ENCODE measurements around the gene CLEC18B. TPM values are rescaled to one million over a fixed set of nuclear protein-coding genes. Genes with fewer than 3 reads are reported as not detected.
"Not testable (repeated sequence)": the region's sequence is repeated elsewhere in the genome, so short reads cannot be mapped to it uniquely, and the experiment has no call there.

CLEC18B gene
- polyA plus RNA-seq, 1 donor (not counting 4 experiments of a cell fraction or from before 2014, with no cell fraction given) = 0.46 TPM

DNA sequence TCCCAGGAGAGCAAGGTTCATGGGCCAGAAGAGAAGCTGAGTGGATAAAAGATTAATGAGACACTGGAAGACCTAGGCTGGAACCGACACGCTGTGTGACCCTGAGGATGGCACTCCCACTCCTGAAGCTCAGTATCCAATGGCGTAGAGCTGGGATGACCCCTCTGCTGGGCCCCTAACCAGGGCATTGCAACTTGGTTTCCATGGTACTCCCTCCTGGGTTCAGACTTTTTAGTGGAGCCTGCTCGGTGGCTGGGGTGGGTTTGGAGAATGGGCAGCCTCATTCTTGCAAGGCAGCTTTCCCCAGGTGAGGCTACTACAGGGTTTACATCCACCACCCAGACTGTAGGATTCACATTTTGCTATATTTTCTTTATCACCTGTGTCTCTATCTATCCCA lies 2.4 kb upstream of the CLEC18B start:
- H4K20me1 ChIP-seq (ENCODE audit: control insufficient read depth, extremely low read depth, insufficient read depth, low read length); H3K9me3 ChIP-seq (ENCODE audit: control insufficient read depth, low read depth, low read length); H3K27ac ChIP-seq (ENCODE audit: control insufficient read depth, insufficient read depth, low read length); H3K9me1 ChIP-seq (ENCODE audit: control insufficient read depth, extremely low read depth, insufficient read depth, low read length); H3K4me3 ChIP-seq (ENCODE audit: control insufficient read depth in 2 of 3, extremely low read depth in 1 of 3, insufficient read depth in 2 of 3, low read depth in 1 of 3, low read length in 3 of 3); H3K4me1 ChIP-seq (ENCODE audit: control insufficient read depth, extremely low read depth, insufficient read depth, low read length); DNase-seq (ENCODE audit: low read depth, low spot score); H3K4me2 ChIP-seq (ENCODE audit: control insufficient read depth, extremely low read depth, insufficient read depth, low read depth, low read length); H3K79me2 ChIP-seq (ENCODE audit: control insufficient read depth, insufficient read depth, low read length); H3K27me3 ChIP-seq (ENCODE audit: control insufficient read depth, extremely low read depth, insufficient read depth, low read length); FAIRE-seq; H3K9ac ChIP-seq (ENCODE audit: control insufficient read depth, extremely low read depth, insufficient read depth, low read length); H2AFZ ChIP-seq (ENCODE audit: control insufficient read depth, low read length); H3K36me3 ChIP-seq (ENCODE audit: control insufficient read depth in 2 of 2, extremely low read depth in 1 of 2, insufficient read depth in 2 of 2, low read length in 2 of 2); dilution Hi-C loops (cut with MboI; ENCODE audit: extremely low pct_ligation_motif_present, low sequenced_read_pairs): not testable (repeated sequence)

GRCh38 chr16:74422086-74422485 lies 808 bp upstream of the CLEC18B start:
- DNase-seq (ENCODE audit: low read depth, low spot score); FAIRE-seq; H3K9ac ChIP-seq (ENCODE audit: control insufficient read depth, extremely low read depth, insufficient read depth, low read length); H3K9me3 ChIP-seq (ENCODE audit: control insufficient read depth, low read depth, low read length); H3K36me3 ChIP-seq (ENCODE audit: control insufficient read depth in 2 of 2, extremely low read depth in 1 of 2, insufficient read depth in 2 of 2, low read length in 2 of 2); H3K79me2 ChIP-seq (ENCODE audit: control insufficient read depth, insufficient read depth, low read length); H3K4me2 ChIP-seq (ENCODE audit: control insufficient read depth, extremely low read depth, insufficient read depth, low read depth, low read length); H3K4me3 ChIP-seq (ENCODE audit: control insufficient read depth in 2 of 3, extremely low read depth in 1 of 3, insufficient read depth in 2 of 3, low read depth in 1 of 3, low read length in 3 of 3); H3K4me1 ChIP-seq (ENCODE audit: control insufficient read depth, extremely low read depth, insufficient read depth, low read length); dilution Hi-C loops (cut with MboI; ENCODE audit: extremely low pct_ligation_motif_present, low sequenced_read_pairs); H3K27ac ChIP-seq (ENCODE audit: control insufficient read depth, insufficient read depth, low read length); H4K20me1 ChIP-seq (ENCODE audit: control insufficient read depth, extremely low read depth, insufficient read depth, low read length); H3K27me3 ChIP-seq (ENCODE audit: control insufficient read depth, extremely low read depth, insufficient read depth, low read length); H3K9me1 ChIP-seq (ENCODE audit: control insufficient read depth, extremely low read depth, insufficient read depth, low read length); H2AFZ ChIP-seq (ENCODE audit: control insufficient read depth, low read length): not testable (repeated sequence)

DNA sequence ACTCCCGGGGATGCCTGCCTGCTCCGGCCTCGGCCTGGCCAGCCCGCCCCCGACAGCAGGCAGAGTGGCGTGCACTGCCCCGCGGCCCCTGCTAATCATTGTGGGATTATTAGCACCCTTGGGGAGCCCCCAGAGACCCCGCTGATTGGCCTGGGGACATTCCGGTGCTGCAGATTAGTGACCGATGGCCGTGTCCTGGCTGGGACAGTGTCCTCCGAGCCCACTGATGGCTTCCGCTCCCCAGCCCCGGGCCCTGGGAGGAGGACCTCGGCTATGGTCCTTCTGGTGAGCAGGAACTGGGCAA lies 156 bp upstream of the CLEC18B start:
- H3K4me3 ChIP-seq (ENCODE audit: control insufficient read depth in 2 of 3, extremely low read depth in 1 of 3, insufficient read depth in 2 of 3, low read depth in 1 of 3, low read length in 3 of 3); FAIRE-seq; H3K4me2 ChIP-seq (ENCODE audit: control insufficient read depth, extremely low read depth, insufficient read depth, low read depth, low read length); H3K27ac ChIP-seq (ENCODE audit: control insufficient read depth, insufficient read depth, low read length); H2AFZ ChIP-seq (ENCODE audit: control insufficient read depth, low read length); H3K27me3 ChIP-seq (ENCODE audit: control insufficient read depth, extremely low read depth, insufficient read depth, low read length); H3K36me3 ChIP-seq (ENCODE audit: control insufficient read depth in 2 of 2, extremely low read depth in 1 of 2, insufficient read depth in 2 of 2, low read length in 2 of 2); H3K4me1 ChIP-seq (ENCODE audit: control insufficient read depth, extremely low read depth, insufficient read depth, low read length); DNase-seq (ENCODE audit: low read depth, low spot score); H3K9ac ChIP-seq (ENCODE audit: control insufficient read depth, extremely low read depth, insufficient read depth, low read length); H4K20me1 ChIP-seq (ENCODE audit: control insufficient read depth, extremely low read depth, insufficient read depth, low read length); H3K79me2 ChIP-seq (ENCODE audit: control insufficient read depth, insufficient read depth, low read length); H3K9me3 ChIP-seq (ENCODE audit: control insufficient read depth, low read depth, low read length); dilution Hi-C loops (cut with MboI; ENCODE audit: extremely low pct_ligation_motif_present, low sequenced_read_pairs); H3K9me1 ChIP-seq (ENCODE audit: control insufficient read depth, extremely low read depth, insufficient read depth, low read length): not testable (repeated sequence)

GRCh38 chr16:74419811-74420210 lies 1.5 kb downstream of the CLEC18B start:
- H3K9me1 ChIP-seq (ENCODE audit: control insufficient read depth, extremely low read depth, insufficient read depth, low read length); H2AFZ ChIP-seq (ENCODE audit: control insufficient read depth, low read length); H3K27ac ChIP-seq (ENCODE audit: control insufficient read depth, insufficient read depth, low read length); dilution Hi-C loops (cut with MboI; ENCODE audit: extremely low pct_ligation_motif_present, low sequenced_read_pairs); H3K4me1 ChIP-seq (ENCODE audit: control insufficient read depth, extremely low read depth, insufficient read depth, low read length); FAIRE-seq; H4K20me1 ChIP-seq (ENCODE audit: control insufficient read depth, extremely low read depth, insufficient read depth, low read length); DNase-seq (ENCODE audit: low read depth, low spot score); H3K4me3 ChIP-seq (ENCODE audit: control insufficient read depth in 2 of 3, extremely low read depth in 1 of 3, insufficient read depth in 2 of 3, low read depth in 1 of 3, low read length in 3 of 3); H3K36me3 ChIP-seq (ENCODE audit: control insufficient read depth in 2 of 2, extremely low read depth in 1 of 2, insufficient read depth in 2 of 2, low read length in 2 of 2); H3K27me3 ChIP-seq (ENCODE audit: control insufficient read depth, extremely low read depth, insufficient read depth, low read length); H3K4me2 ChIP-seq (ENCODE audit: control insufficient read depth, extremely low read depth, insufficient read depth, low read depth, low read length); H3K9me3 ChIP-seq (ENCODE audit: control insufficient read depth, low read depth, low read length); H3K79me2 ChIP-seq (ENCODE audit: control insufficient read depth, insufficient read depth, low read length); H3K9ac ChIP-seq (ENCODE audit: control insufficient read depth, extremely low read depth, insufficient read depth, low read length): not testable (repeated sequence)

GRCh38 chr16:74417897-74418296 lies 3.4 kb downstream of the CLEC18B start:
- H3K9me1 ChIP-seq (ENCODE audit: control insufficient read depth, extremely low read depth, insufficient read depth, low read length); H2AFZ ChIP-seq (ENCODE audit: control insufficient read depth, low read length); dilution Hi-C loops (cut with MboI; ENCODE audit: extremely low pct_ligation_motif_present, low sequenced_read_pairs); H4K20me1 ChIP-seq (ENCODE audit: control insufficient read depth, extremely low read depth, insufficient read depth, low read length); DNase-seq (ENCODE audit: low read depth, low spot score); H3K4me3 ChIP-seq (ENCODE audit: control insufficient read depth in 2 of 3, extremely low read depth in 1 of 3, insufficient read depth in 2 of 3, low read depth in 1 of 3, low read length in 3 of 3); H3K79me2 ChIP-seq (ENCODE audit: control insufficient read depth, insufficient read depth, low read length); FAIRE-seq; H3K4me2 ChIP-seq (ENCODE audit: control insufficient read depth, extremely low read depth, insufficient read depth, low read depth, low read length); H3K9me3 ChIP-seq (ENCODE audit: control insufficient read depth, low read depth, low read length); H3K27me3 ChIP-seq (ENCODE audit: control insufficient read depth, extremely low read depth, insufficient read depth, low read length); H3K4me1 ChIP-seq (ENCODE audit: control insufficient read depth, extremely low read depth, insufficient read depth, low read length); H3K27ac ChIP-seq (ENCODE audit: control insufficient read depth, insufficient read depth, low read length); H3K9ac ChIP-seq (ENCODE audit: control insufficient read depth, extremely low read depth, insufficient read depth, low read length); H3K36me3 ChIP-seq (ENCODE audit: control insufficient read depth in 2 of 2, extremely low read depth in 1 of 2, insufficient read depth in 2 of 2, low read length in 2 of 2): not testable (repeated sequence)

All from keratinocyte (primary cell).